HG03571 (cell line): ENCODE data around the gene HSP90B1.

Source experiments
- ATAC-seq: cut with Tn5 transposase; IDR thresholded peaks from one replicate; pipeline ENCODE4 v1.9.1; 2021; ENCODE audit not compliant: unreplicated experiment

Gene HSP90B1

GRCh38 chr12:103969391-103969790, 39.2 kb downstream of the HSP90B1 start:
- ATAC-seq = no peak

- ATAC-seq = no peak
Observed at GRCh38 chr12:103973909-103974308, 43.7 kb downstream of the HSP90B1 start.

GRCh38 chr12:103975368-103975767, 45.2 kb downstream of the HSP90B1 start:
- no peak for ATAC-seq

GRCh38 chr12:103978384-103978982, 48.3 kb downstream of the HSP90B1 start:
- ATAC-seq = no peak

- ATAC-seq = no peak
Observed at GRCh38 chr12:103986829-103987228, 56.6 kb downstream of the HSP90B1 start.

- no peak for ATAC-seq
Observed at GRCh38 chr12:103994235-103994634, 64.0 kb downstream of the HSP90B1 start.

- no peak for ATAC-seq
Observed at GRCh38 chr12:103996595-103996994, 66.4 kb downstream of the HSP90B1 start.

- ATAC-seq = no peak
Observed at GRCh38 chr12:103997286-103997900, 67.2 kb downstream of the HSP90B1 start.
